CD4-positive, alpha-beta T cell treated with Interleukin-1 beta for 1 hour (primary cell): ENCODE results near the gene CD300C.
"Not testable (repeated sequence)": the region's sequence is repeated elsewhere in the genome, so short reads cannot be mapped to it uniquely, and the experiment has no call there.

Experiments used
- DNase-seq, 2 donors: peaks; one replicate each; pipeline ENCODE4 v3.0.0-alpha.2; 2020 to 2022

CD300C gene

DNA sequence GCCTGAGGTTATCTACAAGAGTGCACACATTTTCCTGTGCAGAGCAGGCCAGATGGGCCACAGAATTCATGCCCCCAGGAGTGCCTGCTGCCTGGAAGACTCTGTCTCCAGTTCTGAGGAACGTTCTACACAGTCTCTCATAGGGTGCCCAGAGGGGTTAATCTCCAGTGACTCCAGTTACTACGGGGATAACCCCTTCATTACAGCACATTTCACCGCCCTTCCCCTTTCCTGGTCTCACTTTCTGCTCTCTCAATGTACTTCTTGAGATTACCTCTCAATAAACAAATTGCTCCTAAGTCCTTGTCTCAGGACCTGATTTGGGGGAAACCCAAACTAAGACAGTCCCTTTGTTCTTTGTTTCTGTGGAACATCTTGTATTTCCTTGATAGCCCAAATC is 15.7 kb upstream of the CD300C start:
- DNase-seq, result no peak

- DNase-seq, result no peak
These were observed 13.1 kb upstream of the CD300C start for GRCh38 chr17:74558882-74559519.

- not testable (repeated sequence) for DNase-seq
These were observed 12.5 kb upstream of the CD300C start for GRCh38 chr17:74558402-74558801.

- DNase-seq, result no peak
These were observed 9.6 kb upstream of the CD300C start for GRCh38 chr17:74555427-74555940.

- DNase-seq, result no peak
These were observed 9.0 kb upstream of the CD300C start for GRCh38 chr17:74554909-74555308.

DNA sequence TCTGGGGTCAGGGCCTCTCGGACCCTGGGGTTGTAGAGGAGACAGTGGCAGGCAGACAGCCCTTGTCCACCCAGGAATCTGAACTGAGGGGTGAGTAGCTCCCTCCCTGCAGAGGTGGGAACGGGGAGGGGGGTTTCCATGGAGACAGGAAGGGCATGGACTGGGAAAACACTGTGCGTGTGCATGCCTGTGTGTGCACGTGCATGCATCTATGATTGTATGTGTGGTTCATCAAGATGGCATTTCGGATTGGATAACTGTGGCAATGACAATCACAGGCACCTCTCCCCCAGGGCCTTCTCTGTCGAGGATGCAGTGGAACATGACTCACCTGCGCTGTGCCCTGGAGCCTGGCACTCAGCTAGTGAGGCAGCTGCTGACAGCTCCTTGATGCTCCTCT is 6.1 kb upstream of the CD300C start:
- DNase-seq, result no peak

DNA sequence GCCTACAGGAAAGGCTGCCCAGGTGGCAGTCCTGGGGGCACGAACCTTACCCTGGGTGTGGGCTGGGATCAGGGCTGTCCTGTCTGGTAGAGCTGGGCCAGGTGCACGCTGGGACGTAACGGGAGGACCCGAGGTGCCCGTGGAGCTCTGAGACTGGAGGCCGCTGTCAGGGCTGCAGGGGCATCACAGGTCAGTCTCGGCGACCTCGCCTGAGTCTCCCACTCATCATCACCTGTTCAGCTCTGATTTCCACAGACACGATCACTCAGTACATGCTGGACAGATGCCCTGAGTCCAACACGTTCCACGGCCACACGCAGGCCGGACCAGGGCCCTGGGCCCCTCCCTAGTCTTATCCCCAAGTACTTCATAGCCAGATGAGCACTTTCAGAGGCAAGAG is 4.7 kb upstream of the CD300C start:
- DNase-seq, result no peak

DNA sequence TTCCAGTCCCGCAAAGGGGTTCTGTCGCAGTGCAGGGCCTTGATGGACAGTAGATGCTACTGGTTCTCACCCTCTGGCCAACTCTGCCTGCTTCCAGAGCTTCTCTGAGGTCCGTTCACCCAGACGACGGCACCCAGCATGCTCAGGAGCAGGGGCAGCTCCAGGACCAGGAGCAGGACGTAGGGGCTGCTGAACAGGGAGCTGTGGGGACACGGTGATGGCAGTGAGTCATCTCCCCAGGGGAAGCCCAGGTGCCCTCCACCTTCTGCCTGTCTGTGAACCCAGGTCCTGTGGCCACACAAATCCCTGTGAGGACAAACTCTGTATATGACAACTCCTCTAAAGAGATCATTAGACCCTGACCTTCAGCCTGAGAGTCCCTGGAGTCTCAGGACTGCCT is 3.4 kb upstream of the CD300C start:
- no peak for DNase-seq

- no peak for DNase-seq
These were observed 1.8 kb upstream of the CD300C start for GRCh38 chr17:74547736-74548135.

DNA sequence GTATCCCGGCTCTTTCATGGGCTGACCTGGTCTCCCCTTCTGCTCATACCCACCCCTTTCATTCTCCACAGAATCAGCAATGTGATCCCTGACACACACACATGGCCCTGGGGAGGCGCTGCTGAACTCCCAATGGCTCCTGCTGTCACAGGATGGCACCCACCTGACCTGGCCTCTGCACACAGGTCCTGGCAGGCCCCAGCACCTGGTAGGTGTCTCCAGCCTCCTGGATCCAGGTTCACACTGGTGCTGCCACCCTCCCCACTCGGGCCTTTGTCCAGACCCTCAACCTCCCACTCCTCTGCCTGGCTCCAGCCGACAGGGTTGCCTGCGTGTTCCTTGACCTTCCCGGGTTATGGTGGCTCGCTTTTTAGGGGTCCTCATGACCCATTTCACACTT is 1.3 kb upstream of the CD300C start:
- no peak for DNase-seq

- DNase-seq, result no peak
These were observed 671 bp upstream of the CD300C start for GRCh38 chr17:74546586-74546985.

DNA sequence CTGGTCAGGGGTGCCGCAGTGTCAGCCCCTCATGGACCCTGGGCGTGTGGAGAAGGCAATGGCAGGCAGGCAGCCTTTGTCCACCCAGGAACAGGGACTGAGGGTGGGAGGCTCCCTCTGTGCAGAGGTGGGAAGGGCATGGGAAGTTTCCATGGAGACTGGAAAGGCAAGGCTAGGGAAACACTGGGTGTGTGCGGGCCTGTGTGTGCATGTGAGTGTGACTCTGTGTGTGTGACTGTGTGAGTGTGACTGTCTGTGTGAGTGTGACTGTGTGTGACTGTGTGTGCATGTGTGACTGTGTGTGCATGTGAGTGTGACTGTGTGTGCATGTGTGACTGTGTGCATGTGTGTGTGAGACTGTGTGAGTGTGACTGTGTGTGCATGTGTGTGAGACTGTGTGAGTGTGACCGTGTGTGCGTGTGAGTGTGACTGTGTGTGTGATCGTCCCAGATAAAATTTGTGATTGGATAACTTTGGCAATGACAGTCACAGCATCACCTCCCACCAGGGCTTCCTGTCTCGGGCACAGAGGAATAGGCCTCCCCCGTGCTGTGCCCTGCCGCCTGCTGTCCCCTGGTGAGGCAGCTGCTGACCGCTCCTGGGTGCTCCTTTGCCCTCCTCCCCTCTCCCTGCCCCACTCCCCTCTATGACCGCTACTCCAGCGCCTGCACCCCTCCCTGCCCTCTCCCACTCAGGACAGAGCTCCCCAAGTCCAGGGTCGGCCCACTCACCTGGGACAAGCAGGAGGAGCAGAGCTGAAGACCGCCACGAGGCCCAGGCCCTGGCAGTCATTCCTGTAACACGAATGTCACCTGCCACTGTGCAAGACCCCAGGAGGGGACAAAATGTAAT is 698 bp downstream of the CD300C start:
- DNase-seq, result no peak

- DNase-seq, result no peak
These were observed 1.8 kb downstream of the CD300C start for GRCh38 chr17:74543891-74544760.

GRCh38 chr17:74543406-74543805 is 2.5 kb downstream of the CD300C start:
- DNase-seq, result no peak

DNA sequence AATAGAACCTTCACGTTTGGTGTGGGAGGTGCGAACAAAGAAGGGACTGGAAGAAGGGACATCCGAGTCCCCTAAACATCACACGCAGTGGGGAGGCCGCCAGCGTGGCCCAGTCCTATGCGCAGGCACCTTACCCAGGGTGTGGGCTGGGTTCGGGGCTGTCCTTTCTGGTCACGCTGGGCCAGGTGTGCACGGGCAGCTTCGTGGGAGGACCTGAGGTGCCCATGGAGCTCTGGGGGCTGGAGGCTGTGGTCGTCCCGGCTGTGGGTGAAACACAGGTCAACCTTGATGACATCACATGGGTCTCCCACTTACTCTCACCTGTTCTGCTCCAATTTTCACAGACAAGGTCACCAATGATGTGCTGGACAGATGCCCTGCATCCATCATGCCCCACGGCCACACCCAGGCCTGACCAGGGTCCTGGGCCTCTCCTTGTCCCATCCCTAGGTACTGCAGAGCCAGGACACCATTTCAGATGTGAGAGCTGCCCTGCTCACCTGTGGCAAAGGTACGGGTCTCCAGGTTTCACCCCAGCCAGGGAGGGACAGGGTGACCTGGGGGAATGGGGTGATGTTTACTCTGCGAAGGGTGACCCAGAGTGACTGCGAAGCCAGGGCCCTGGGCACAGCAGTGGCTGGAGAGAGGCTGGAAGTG is 3.1 kb downstream of the CD300C start:
- DNase-seq, result no peak

- DNase-seq, result no peak
These were observed 3.7 kb downstream of the CD300C start for GRCh38 chr17:74542166-74542565.

DNA sequence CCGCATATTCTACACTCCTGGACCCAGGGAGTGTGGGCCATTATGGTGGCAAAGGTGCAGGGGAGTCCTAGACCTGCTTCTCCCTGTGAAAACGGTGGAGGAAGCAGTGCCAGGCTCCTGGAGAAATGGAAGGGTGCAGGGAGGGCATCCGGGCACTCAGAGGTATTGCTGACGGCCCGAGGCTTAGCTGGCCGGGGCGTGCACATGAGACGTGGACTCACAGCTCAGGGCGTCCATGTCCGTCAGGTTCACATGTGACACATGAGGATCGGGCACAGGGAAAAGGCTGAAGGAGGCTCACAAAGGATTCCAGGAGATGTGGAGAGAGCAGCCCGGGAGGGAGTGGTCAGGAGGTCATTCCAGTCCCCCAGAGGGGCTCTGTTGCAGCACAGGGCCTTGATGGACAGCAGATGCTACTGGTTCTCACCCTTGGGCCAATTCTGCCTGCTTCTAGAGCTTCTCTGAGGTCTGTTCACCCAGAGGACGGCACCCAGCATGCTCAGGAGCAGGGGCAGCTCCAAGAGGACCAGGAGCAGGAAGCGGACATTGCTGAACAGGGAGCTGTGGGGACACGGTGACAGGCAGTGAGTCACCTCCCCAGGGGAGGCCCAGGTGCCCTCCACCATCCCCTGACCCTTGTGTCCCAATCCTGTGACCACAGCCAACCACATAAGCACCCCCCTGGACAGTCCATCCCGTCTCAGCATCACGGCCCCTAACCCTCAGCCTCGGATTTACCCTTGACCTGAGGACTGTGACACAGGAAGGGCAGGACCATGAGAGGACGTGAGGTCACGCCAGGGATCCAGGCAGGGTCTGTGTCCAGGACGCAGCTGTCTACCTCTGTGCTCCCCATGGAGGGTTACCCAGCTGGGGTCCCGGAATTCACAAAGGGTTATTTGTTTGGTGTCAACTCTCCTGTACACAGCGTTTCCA is 4.5 kb downstream of the CD300C start:
- no peak for DNase-seq

GRCh38 chr17:74539281-74539820 is 6.6 kb downstream of the CD300C start:
- no peak for DNase-seq

DNA sequence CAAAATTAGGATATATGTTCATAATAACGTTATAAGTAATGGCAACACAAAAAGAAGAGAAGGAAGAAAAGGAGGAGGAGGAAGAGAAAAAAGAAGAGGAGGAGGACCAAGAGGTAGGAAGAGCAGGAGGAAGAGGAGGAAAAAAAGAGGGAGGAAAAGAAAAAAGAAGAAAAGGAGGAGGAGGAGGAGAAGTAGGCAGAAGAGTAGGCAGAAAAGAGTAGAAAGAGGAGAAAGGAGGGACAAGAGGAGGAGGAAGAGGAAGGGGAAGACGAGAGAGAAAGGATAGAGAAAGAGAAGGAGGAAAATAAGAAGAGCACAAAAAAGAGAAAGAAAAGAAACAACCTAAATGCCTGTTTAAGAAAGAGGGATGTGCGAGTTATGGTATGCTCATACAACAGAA is 9.0 kb downstream of the CD300C start:
- no peak for DNase-seq

DNA sequence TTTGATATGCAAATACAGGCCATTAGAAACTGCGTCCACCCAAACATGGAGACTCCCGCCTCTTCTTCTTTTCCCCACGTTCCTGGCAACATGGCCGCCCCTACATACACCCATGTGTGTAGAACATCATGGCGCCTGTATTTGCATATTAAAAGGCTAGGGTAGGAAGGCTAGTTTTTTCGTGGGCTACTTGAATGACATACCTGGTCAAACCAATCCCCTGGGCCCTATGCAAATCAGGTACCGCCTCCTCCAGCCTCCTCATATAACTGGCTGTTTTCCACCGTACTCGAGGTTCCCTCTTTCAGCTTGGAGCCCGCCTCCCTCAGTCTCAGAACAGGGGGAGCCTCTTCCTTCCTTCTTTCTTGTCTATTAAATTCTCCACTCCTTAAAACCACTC is 13.8 kb downstream of the CD300C start:
- DNase-seq, result peak; percentile 31 to 81

GRCh38 chr17:74531231-74531761 is 14.6 kb downstream of the CD300C start, which contains the start of gene CD300LB:
CD300LB (minus strand) TSS chr17:74531475; CDS start chr17:74531350, 125 bp downstream.
- DNase-seq, result peak in 1 of 2 donors; percentile 13
